Fibroblast of the aortic adventitia (primary cell): ENCODE measurements around the gene KCNJ6. TPM values are rescaled to one million over a fixed set of nuclear protein-coding genes. Genes with fewer than 3 reads are reported as not detected.
"Not testable (repeated sequence)": the region's sequence is repeated elsewhere in the genome, so short reads cannot be mapped to it uniquely, and the experiment has no call there.

ENCODE experiments used
- DNase-seq: peaks from one replicate; pipeline ENCODE4 v3.0.0-alpha.2; 2010; ENCODE audit warnings: low read depth
- H3K4me3 ChIP-seq: 2 replicates; pipeline ENCODE4 v1.5.1; 2011; ENCODE audit warnings: low read depth, mild to moderate bottlenecking, control low read depth, low read length, moderate library complexity
- total RNA-seq: library from RNA; depleted of rRNA; stranded (reverse); fragments of >200 nt; gene quantifications from 2 replicates; pipeline ENCODE4 v1.2.3, GENCODE V29; 2012; ENCODE audit warnings: low replicate concordance
- TF ChIP-seq, protein P1 (sequence below): IDR thresholded peaks from 2 replicates; pipeline ENCODE4 v1.5.1; 2011; ENCODE audit warnings: mild to moderate bottlenecking, low read length, control low read depth, inconsistent platforms; ENCODE audit not compliant: insufficient read depth

The KCNJ6 gene
- total RNA-seq, 1 donor = under 0.01 TPM

DNA sequence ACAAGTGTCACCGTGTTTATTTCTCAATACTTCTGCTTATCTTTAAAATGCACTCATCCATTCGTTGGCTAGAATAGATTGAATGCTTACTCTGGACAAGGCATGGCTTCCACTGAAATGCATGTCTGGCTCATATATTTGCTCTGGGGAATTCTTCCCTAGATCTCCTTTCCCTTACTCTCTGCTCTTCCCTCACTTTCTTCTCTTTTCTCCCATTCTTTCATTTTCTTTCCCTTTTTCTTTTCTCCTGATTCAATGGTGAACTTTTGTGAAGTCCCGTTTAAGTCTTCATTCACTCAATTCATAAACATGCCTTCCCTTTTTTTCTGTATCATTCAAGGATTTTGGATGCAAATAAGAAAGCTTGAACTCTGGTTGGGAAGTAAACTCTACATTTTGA is 315.2 kb downstream of the KCNJ6 start:
- DNase-seq = no peak
- H3K4me3 ChIP-seq = no peak overlapping the region

DNA sequence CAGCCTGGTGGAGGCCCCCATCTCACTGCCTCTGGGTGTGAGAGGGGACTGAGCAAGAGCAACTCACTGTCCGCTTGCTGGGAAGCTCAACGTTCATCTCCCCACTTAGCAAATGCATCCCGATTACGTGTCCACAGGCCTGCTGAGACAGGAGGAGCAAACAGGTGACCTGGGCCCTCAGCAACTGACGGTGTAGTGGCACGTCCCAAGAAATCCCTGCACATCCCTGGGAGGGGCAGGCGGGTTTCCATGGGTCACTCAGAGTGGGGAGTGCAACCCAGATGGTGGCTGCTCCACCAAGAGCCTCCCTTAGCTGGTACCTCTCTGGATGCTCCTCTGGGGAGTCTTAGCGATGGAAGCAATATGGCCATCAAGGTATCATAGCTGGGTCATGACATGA is 320.3 kb downstream of the KCNJ6 start:
- TF ChIP-seq, protein P1, sequence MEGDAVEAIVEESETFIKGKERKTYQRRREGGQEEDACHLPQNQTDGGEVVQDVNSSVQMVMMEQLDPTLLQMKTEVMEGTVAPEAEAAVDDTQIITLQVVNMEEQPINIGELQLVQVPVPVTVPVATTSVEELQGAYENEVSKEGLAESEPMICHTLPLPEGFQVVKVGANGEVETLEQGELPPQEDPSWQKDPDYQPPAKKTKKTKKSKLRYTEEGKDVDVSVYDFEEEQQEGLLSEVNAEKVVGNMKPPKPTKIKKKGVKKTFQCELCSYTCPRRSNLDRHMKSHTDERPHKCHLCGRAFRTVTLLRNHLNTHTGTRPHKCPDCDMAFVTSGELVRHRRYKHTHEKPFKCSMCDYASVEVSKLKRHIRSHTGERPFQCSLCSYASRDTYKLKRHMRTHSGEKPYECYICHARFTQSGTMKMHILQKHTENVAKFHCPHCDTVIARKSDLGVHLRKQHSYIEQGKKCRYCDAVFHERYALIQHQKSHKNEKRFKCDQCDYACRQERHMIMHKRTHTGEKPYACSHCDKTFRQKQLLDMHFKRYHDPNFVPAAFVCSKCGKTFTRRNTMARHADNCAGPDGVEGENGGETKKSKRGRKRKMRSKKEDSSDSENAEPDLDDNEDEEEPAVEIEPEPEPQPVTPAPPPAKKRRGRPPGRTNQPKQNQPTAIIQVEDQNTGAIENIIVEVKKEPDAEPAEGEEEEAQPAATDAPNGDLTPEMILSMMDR = no peak
- no peak for DNase-seq

More for the DNA sequence above, 315.2 kb downstream of the KCNJ6 start:
- TF ChIP-seq, protein P1 = no peak

DNA sequence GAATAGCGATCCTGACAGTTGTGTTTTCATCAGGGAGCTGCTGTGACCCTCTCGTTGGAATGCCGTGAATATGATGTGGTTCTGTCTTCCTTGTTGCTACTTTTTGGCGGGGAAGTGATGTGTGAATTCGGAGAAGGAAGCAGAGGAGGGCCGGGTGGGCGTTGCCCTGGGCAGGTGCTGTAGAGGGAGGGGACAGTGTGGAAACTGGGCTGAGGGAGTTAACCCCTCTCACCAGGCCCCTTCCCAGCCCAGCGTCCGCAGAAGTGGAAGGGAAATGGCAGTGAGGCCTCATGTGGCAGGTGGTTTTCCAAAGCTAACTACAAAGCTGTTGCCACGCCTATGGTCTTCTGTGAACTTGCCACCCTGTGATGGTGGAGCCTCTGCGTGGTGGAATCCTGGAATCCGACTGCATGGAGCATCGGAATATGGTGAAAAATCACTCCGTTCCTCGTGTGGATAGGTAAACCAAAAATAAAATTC is 321.7 kb downstream of the KCNJ6 start:
- TF ChIP-seq, protein P1 = no peak
- no peak for DNase-seq
- H3K4me3 ChIP-seq = no peak overlapping the region

More for the DNA sequence above, 320.3 kb downstream of the KCNJ6 start:
- no peak overlapping the region for H3K4me3 ChIP-seq

DNA sequence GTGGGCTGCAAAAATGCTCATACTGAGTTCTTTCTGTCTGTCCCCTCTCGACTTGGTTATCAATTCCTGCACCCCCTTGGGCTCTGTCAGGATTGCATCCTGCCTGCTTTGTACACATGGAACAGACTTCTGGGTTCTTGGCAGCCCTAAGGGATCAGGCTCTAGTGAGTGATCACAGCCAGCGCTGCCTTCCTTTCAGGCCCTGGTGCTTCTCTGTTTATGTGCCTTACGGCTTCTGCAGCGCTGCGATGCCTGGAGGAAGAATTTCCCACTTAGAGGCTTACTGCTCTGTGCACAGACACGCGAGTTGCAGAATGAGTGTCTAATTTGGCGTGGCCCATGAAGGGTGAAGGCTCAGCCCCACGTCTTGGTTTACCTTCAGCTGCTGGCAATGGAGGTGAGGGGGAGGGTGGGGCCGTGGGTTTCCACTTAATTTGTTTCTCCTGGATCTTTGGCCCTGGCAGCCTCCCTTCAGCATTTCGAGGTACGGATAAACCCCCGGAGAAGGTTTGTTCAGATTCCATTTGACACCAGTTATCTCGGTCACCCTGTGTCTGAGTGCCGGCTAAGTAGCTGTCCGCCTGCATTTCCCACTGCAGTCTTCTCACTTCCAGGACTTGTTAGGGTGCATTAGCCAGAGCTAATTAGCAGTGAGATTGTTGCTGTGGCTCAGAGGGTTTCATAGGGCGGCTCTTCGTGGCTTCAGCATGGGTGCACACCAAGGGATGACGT is 322.4 kb downstream of the KCNJ6 start:
- no peak overlapping the region for H3K4me3 ChIP-seq
- DNase-seq = no peak
- TF ChIP-seq, protein P1 = no peak

DNA sequence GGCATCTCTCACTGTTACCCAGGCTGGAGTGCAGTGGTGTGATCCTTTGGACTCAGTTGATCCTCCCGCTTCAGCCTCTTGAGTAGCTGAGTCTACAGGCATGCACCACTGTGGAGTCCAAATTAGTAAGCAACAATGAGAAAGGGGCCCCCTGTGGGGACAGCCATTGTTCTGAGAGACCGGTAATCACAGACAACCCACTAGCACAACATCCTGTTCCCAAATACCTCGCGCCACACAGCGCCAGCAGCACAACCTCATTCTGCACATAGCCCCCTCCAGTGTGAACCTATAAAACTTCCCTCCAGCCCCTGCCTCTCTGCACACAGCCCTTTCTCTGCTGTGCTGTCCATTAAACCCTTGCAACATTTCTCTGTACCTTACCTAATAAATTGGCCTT is 323.2 kb downstream of the KCNJ6 start:
- TF ChIP-seq, protein P1 = no peak
- DNase-seq = no peak
- H3K4me3 ChIP-seq = no peak overlapping the region

GRCh38 chr21:37592496-37592895 is 323.8 kb downstream of the KCNJ6 start:
- no peak for DNase-seq
- TF ChIP-seq, protein P1 = no peak
- no peak overlapping the region for H3K4me3 ChIP-seq

DNA sequence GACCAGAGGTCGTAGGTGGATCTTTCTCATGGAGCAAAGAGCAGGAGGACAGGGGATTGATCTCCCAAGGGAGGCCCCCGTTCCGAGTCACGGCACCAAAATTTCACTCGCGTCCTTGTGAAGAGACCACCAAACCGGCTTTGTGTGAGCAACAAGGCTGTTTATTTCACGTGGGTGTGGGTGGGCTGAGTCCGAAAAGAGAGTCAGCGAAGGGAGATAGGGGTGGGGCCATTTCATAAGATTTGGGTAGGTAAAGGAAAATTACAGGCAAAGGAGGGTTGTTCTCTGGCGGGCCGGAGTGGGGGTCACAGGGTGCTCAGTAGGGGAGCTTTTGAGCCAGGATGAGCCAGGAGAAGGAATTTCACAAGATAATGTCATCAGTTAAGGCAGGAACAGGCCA is 324.3 kb downstream of the KCNJ6 start:
- H3K4me3 ChIP-seq = not testable (repeated sequence)

GRCh38 chr21:37590836-37591235 is 325.4 kb downstream of the KCNJ6 start:
- DNase-seq = not testable (repeated sequence)

More for the DNA sequence above, 324.3 kb downstream of the KCNJ6 start:
- not testable (repeated sequence) for DNase-seq

DNA sequence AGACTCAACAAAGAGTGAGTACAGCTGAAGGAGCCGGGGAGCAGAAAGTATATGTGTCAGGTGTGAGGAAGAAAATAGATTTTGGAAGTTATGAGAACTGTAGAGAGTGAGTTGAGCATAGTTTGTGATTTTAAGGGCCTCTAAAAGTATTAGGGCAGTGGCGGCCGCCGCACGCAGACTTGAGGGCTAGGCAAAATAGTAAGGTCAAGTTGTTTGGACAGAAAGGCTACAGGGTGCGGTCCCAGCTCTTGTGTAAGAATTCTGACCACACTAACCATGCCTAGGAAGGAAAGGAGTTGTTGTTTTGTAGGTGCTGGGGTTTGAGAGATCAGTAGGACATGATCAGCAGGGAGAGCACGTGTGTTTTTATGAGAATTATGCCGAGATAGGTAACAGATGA is 327.6 kb downstream of the KCNJ6 start:
- not testable (repeated sequence) for DNase-seq, H3K4me3 ChIP-seq

More at GRCh38 chr21:37590836-37591235, 325.4 kb downstream of the KCNJ6 start:
- H3K4me3 ChIP-seq = not testable (repeated sequence)
